ENCODE data around the gene CHST12. TPM values are rescaled to one million over a fixed set of nuclear protein-coding genes. Genes with fewer than 3 reads are reported as not detected.

Gene CHST12
- total RNA-seq, 1 donor from 2014 or later = 18.5 TPM

GRCh38 chr7:2372724-2373123, 30.7 kb upstream of the CHST12 start:
- Histone ChIP-seq H3K9me3 (ENCODE audit: insufficient read depth, low read depth, low read length) (no peaks in the 10 kb centered on the region), H3K4me3 (ENCODE audit: insufficient read depth, low read depth, low read length) (no peak overlapping the region), H3K36me3 (ENCODE audit: insufficient read depth, low read length) (peaks cover 77% of the 10 kb centered on the region), H3K9ac (ENCODE audit: low read length) (no peak overlapping the region), H4K20me1 (ENCODE audit: insufficient read depth, low read length) (peaks cover 83% of the 10 kb centered on the region), H3K4me1 (ENCODE audit: insufficient read depth, low read length) (no peaks in the 10 kb centered on the region), H3K27me3 (ENCODE audit: insufficient read depth, low read length) (no peaks in the 10 kb centered on the region), H3K4me2 (ENCODE audit: low read length) (no peak overlapping the region), H2AFZ (ENCODE audit: low read depth, low read length) (no peak overlapping the region), H3K79me2 (ENCODE audit: insufficient read depth, low read length) (peaks cover 59% of the 10 kb centered on the region), H3K27ac (ENCODE audit: low read depth, low read length) (no peak overlapping the region)
- no peak overlapping the region for H3K4me3 Mint-ChIP-seq (ENCODE audit: unreplicated experiment)
- H3K9me3 Mint-ChIP-seq (ENCODE audit: unreplicated experiment) = no peaks in the 10 kb centered on the region
- peaks cover 2% of the 10 kb centered on the region for H3K4me1 Mint-ChIP-seq (ENCODE audit: low read depth, unreplicated experiment)
- no peak for FAIRE-seq
- no peak for DNase-seq (ENCODE audit: low read depth)
- no peak overlapping the region for H3K27ac Mint-ChIP-seq (ENCODE audit: unreplicated experiment)
- TF ChIP-seq EZH2 (IDR thresholded peaks at IDR 0.05; ENCODE audit: insufficient read depth, low read length) = no peak
- TF ChIP-seq, protein P1, sequence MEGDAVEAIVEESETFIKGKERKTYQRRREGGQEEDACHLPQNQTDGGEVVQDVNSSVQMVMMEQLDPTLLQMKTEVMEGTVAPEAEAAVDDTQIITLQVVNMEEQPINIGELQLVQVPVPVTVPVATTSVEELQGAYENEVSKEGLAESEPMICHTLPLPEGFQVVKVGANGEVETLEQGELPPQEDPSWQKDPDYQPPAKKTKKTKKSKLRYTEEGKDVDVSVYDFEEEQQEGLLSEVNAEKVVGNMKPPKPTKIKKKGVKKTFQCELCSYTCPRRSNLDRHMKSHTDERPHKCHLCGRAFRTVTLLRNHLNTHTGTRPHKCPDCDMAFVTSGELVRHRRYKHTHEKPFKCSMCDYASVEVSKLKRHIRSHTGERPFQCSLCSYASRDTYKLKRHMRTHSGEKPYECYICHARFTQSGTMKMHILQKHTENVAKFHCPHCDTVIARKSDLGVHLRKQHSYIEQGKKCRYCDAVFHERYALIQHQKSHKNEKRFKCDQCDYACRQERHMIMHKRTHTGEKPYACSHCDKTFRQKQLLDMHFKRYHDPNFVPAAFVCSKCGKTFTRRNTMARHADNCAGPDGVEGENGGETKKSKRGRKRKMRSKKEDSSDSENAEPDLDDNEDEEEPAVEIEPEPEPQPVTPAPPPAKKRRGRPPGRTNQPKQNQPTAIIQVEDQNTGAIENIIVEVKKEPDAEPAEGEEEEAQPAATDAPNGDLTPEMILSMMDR (IDR thresholded peaks at IDR 0.05; ENCODE audit: insufficient read depth, low read depth, low read length) = no peak
- no peaks in the 10 kb centered on the region for H3K27me3 Mint-ChIP-seq (ENCODE audit: low read depth, unreplicated experiment)
- H3K36me3 Mint-ChIP-seq (ENCODE audit: low read depth, unreplicated experiment) = peaks cover 34% of the 10 kb centered on the region

GRCh38 chr7:2373124-2373556, 30.3 kb upstream of the CHST12 start:
- peaks cover 75% of the 10 kb centered on the region for H3K36me3 ChIP-seq (ENCODE audit: insufficient read depth, low read length)
- H3K79me2 ChIP-seq (ENCODE audit: insufficient read depth, low read length) = peaks cover 63% of the 10 kb centered on the region
- H3K27me3 ChIP-seq (ENCODE audit: insufficient read depth, low read length) = no peaks in the 10 kb centered on the region
- Mint-ChIP-seq H3K36me3 (ENCODE audit: low read depth, unreplicated experiment) (peaks cover 34% of the 10 kb centered on the region), H3K27me3 (ENCODE audit: low read depth, unreplicated experiment) (no peaks in the 10 kb centered on the region), H3K4me3 (ENCODE audit: unreplicated experiment) (no peak overlapping the region), H3K27ac (ENCODE audit: unreplicated experiment) (no peak overlapping the region), H3K9me3 (ENCODE audit: unreplicated experiment) (no peaks in the 10 kb centered on the region), H3K4me1 (ENCODE audit: low read depth, unreplicated experiment) (peaks cover 2% of the 10 kb centered on the region)
- no peak overlapping the region for H3K4me3 ChIP-seq (ENCODE audit: insufficient read depth, low read depth, low read length)
- H3K4me1 ChIP-seq (ENCODE audit: insufficient read depth, low read length) = no peaks in the 10 kb centered on the region
- no peak overlapping the region for H3K4me2 ChIP-seq (ENCODE audit: low read length)
- H3K9ac ChIP-seq (ENCODE audit: low read length) = no peak overlapping the region
- DNase-seq (ENCODE audit: low read depth) (no peak), FAIRE-seq (no peak)
- H2AFZ ChIP-seq (ENCODE audit: low read depth, low read length) = no peak overlapping the region
- H4K20me1 ChIP-seq (ENCODE audit: insufficient read depth, low read length) = peaks cover 86% of the 10 kb centered on the region
- H3K27ac ChIP-seq (ENCODE audit: low read depth, low read length) = no peak overlapping the region
- no peaks in the 10 kb centered on the region for H3K9me3 ChIP-seq (ENCODE audit: insufficient read depth, low read depth, low read length)
- TF ChIP-seq, protein P1 (IDR thresholded peaks at IDR 0.05; ENCODE audit: insufficient read depth, low read depth, low read length) = no peak
- TF ChIP-seq EZH2 (IDR thresholded peaks at IDR 0.05; ENCODE audit: insufficient read depth, low read length) = no peak

GRCh38 chr7:2373646-2374045, 29.8 kb upstream of the CHST12 start:
- H3K4me3 Mint-ChIP-seq (ENCODE audit: unreplicated experiment) = no peak overlapping the region
- Histone ChIP-seq H3K4me2 (ENCODE audit: low read length) (no peak overlapping the region), H3K4me1 (ENCODE audit: insufficient read depth, low read length) (no peaks in the 10 kb centered on the region), H3K9ac (ENCODE audit: low read length) (no peak overlapping the region), H3K4me3 (ENCODE audit: insufficient read depth, low read depth, low read length) (no peak overlapping the region), H3K27me3 (ENCODE audit: insufficient read depth, low read length) (no peaks in the 10 kb centered on the region), H2AFZ (ENCODE audit: low read depth, low read length) (no peak overlapping the region), H3K9me3 (ENCODE audit: insufficient read depth, low read depth, low read length) (no peaks in the 10 kb centered on the region), H3K36me3 (ENCODE audit: insufficient read depth, low read length) (peaks cover 73% of the 10 kb centered on the region), H4K20me1 (ENCODE audit: insufficient read depth, low read length) (peaks cover 86% of the 10 kb centered on the region), H3K79me2 (ENCODE audit: insufficient read depth, low read length) (peaks cover 68% of the 10 kb centered on the region), H3K27ac (ENCODE audit: low read depth, low read length) (no peak overlapping the region)
- peaks cover 2% of the 10 kb centered on the region for H3K4me1 Mint-ChIP-seq (ENCODE audit: low read depth, unreplicated experiment)
- H3K27me3 Mint-ChIP-seq (ENCODE audit: low read depth, unreplicated experiment) = no peaks in the 10 kb centered on the region
- peaks cover 37% of the 10 kb centered on the region for H3K36me3 Mint-ChIP-seq (ENCODE audit: low read depth, unreplicated experiment)
- H3K9me3 Mint-ChIP-seq (ENCODE audit: unreplicated experiment) = no peaks in the 10 kb centered on the region
- H3K27ac Mint-ChIP-seq (ENCODE audit: unreplicated experiment) = no peak overlapping the region
- DNase-seq (ENCODE audit: low read depth) (no peak), FAIRE-seq (no peak)
- no peak for TF ChIP-seq EZH2 (IDR thresholded peaks at IDR 0.05; ENCODE audit: insufficient read depth, low read length)
- TF ChIP-seq, protein P1 (IDR thresholded peaks at IDR 0.05; ENCODE audit: insufficient read depth, low read depth, low read length) = no peak

Measured in astrocyte (in vitro differentiated cells and primary cell).